Femur (tissue), 1 donor: ENCODE results near the gene CD300LD.
"Not testable (repeated sequence)": the region's sequence is repeated elsewhere in the genome, so short reads cannot be mapped to it uniquely, and the experiment has no call there.

Source experiments
- DNase-seq: peaks from one replicate; pipeline ENCODE4 v3.0.0-alpha.2; 2017

CD300LD gene

DNA sequence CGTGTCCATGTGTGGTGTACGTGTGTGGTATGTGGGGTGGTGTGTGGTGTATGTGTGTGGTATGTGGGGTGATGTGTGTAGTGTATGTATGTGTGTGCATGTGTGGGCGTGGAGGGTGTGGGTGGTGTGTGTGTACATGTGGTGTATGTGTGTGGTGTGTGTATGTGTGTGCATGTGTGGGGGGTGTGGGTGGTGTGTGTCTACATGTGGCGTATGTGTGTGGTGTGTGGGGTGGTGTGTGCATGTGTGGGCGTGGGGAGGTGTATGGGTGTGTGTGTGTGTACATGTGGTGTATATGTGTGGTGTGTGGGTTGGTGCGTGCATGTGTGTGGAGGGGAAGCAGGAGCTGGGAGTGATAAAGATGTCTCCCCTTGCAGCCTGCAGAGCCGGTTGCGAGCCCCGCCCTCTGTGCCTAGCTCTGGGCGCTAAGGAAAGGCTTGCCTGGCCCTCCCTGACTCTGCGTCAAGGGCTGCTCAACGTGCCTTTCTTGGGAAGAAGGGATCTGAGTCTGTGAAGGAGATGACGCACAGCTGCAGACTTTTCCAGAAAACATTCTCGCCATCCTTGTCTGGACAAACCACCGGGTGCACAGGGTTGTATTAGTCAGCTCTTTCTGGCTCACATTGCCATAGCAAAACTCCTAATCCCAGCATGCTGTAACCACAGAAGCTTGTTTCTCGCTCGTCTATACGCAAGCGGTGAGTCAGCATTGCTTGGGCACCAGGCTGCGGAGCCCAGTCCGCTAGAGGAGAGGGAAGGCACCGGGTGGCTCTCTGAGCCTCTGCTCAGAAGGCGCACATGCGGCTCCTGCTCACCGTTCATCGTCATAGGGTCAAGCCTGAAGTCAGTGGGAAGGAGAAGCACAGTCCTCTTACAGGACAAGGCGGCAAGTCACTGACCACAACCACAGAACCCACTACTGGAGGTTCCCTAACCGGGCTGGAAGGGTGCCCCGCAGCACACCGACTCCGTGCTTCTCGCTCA lies 22.8 kb downstream of the CD300LD start:
- peak; percentile 69 for DNase-seq

DNA sequence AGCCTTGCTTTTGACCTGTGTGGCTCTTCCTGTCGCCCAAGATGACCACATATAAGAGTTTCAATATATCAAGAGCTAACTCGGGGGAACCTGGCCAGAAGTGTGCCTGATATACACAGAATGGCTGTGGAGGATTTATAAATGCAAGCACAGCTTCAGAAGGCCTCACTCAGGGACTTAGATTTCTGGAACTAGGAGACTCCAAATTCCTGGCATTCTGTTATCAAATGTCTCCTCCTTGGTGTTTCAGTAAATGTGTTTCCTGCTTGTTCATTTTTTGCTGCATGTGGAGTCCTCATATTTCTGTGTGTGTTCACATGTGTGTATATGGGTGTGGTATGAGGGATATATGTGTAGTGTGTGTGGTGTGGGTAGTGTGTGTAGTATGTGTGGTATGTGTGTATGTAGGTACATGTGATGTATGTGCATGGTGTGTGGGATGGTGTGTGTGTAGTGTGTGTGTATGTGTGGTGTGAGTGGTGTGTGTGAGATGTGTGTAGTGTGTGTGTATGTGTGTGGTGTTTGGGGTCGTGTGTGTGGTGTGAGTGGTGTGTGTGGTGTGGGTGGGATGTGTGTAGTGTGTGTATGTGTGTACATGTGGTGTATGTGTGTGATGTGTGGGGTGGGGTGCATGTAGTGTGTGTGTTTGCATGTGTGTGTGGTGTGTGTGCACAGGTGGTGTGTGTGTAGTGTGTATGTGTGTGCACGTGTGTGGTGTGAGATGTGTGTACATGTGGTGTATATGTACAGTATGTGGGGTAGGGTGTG lies 23.8 kb downstream of the CD300LD start:
- DNase-seq: no peak

DNA sequence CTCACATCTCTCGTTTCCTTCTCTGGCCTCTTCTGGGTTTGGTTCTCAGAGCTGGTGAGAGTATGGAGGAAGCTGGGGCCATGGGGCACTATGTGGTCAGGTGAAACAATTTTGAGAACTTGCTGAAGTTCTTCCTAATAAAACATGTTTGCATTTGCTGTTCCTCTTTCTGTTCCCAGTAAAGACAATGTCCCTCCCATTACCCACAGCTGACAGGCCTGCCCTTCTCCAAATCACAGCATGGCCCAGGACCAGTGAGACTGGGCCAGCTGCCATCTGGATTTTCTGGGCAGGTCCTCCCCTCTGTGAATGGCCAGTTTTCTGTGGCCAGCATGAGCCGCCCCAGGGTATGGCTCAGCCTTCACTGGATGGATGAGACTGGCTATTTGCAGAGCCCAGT lies 24.7 kb downstream of the CD300LD start, which contains the start of gene CD300H:
Gene CD300H (minus strand): TSS at position 113 of the 400 bp plus-strand sequence.
- no peak for DNase-seq

DNA sequence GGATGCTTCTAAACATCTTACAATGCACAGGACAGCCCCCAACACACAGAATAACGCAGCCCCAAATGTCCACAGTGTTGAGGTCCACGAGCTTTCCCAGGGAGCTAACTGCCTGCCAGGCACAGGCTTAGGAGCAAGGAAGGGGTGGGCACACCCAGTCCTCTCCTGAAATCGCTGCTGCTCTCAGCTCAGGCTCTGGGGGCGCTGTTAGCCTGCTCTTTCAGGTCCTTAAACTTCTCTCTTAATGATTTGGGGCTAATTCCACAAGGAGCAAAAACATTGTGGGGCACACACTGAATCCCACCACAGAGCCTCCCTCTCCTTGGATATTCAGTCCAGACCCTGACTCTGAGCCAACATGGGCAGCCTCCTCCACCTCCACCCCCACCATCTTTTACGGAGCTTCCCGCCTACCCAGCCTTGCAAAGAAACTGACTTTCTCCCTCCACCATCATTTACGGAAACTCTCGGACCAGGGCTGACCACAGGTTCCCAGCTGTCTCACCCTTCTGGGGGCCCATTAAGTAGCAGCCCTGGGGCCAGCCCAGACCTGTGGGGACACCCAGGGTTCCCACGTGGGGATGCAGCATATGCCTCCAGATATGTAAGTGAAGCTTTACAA lies 25.8 kb downstream of the CD300LD start:
- no peak for DNase-seq

DNA sequence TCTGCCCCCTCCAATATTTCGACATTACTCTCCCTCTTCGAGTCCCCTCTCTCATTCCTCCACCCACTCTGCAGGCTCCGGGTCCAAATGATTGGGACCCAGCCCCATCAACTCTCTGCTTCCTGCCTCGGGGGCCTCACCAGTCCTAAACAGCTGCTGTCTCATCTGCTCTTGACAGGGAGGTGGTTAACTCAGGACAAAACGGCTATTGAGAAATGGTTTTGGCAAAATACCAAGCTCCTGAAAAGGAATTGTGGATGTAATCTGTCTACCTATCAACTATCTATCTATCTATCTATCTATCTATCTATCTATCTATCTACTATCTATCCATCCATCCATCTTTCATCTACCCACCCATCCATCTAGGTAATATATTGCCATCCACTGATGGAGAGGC lies 27.0 kb downstream of the CD300LD start:
- DNase-seq: no peak

- no peak for DNase-seq
Observed at GRCh38 chr17:74563358-74563757, 28.7 kb downstream of the CD300LD start.

DNA sequence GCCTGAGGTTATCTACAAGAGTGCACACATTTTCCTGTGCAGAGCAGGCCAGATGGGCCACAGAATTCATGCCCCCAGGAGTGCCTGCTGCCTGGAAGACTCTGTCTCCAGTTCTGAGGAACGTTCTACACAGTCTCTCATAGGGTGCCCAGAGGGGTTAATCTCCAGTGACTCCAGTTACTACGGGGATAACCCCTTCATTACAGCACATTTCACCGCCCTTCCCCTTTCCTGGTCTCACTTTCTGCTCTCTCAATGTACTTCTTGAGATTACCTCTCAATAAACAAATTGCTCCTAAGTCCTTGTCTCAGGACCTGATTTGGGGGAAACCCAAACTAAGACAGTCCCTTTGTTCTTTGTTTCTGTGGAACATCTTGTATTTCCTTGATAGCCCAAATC lies 30.5 kb downstream of the CD300LD start:
- DNase-seq: no peak

GRCh38 chr17:74558882-74559519 lies 33.1 kb downstream of the CD300LD start:
- DNase-seq: no peak

DNA sequence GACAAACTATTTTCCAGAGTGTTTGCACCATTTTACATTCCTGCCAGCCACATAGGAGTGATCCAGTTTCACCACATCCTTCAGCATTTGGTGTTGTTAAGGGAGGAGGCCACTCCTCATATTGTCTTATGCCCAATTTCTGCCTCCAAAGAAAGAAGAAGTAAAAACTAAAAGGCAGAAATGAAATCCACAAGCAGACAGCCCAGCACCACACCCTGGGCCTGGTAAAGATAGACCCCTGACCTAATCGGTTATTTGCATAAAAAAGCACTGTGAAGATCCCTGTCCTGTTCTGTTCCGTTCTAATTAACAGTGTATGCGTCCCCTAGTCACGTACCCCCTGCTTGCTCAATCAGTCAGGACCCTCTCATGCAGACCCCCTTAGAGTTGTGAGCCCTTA lies 33.7 kb downstream of the CD300LD start:
- DNase-seq: not testable (repeated sequence)

DNA sequence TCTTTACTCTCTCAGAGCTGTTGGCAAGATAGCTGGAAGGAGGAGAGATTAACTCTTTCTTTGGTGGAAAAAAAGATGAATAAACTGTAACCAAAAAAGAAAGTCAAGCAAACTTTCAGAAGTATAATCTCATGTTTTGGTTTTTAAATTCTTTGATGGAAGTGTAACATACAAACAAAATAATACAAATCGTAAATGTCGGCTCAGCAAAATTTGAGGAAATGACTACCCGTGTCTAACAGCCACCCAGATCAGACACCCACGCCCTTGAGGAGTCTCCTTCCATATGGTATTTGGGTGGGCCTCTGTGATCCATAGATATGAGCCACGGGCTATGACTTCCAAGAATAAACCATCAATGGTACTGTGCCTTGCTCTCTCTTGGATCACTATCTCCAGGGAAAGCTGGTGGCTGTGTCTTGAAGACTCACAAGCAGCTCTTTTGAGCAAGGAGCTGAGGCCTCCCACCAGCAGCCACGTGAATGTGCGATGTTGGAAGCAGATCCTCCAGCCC lies 36.6 kb downstream of the CD300LD start:
- no peak for DNase-seq

DNA sequence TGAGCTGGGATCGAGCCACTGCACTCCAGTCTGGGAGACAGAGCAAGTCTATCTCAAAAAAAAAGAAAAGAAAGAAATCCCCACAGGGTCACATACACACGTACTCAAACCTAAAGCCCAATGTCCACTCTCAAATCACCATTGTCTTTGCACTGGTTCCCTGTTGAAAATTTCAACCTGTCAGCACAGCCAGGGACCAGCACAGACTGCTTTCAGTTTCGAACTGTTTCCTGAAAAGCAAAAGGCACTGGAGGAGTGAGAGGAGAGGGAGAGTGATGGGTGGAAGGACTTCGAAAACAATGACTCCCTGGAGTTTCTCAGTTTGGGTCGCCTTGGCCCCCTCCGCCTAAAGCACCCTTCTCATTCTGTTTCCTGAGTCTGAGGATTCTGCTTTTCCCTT lies 37.2 kb downstream of the CD300LD start:
- DNase-seq: no peak

DNA sequence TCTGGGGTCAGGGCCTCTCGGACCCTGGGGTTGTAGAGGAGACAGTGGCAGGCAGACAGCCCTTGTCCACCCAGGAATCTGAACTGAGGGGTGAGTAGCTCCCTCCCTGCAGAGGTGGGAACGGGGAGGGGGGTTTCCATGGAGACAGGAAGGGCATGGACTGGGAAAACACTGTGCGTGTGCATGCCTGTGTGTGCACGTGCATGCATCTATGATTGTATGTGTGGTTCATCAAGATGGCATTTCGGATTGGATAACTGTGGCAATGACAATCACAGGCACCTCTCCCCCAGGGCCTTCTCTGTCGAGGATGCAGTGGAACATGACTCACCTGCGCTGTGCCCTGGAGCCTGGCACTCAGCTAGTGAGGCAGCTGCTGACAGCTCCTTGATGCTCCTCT lies 40.0 kb downstream of the CD300LD start:
- DNase-seq: no peak

DNA sequence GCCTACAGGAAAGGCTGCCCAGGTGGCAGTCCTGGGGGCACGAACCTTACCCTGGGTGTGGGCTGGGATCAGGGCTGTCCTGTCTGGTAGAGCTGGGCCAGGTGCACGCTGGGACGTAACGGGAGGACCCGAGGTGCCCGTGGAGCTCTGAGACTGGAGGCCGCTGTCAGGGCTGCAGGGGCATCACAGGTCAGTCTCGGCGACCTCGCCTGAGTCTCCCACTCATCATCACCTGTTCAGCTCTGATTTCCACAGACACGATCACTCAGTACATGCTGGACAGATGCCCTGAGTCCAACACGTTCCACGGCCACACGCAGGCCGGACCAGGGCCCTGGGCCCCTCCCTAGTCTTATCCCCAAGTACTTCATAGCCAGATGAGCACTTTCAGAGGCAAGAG lies 41.5 kb downstream of the CD300LD start:
- DNase-seq: no peak

- DNase-seq: no peak
Observed at GRCh38 chr17:74549343-74549742, 42.7 kb downstream of the CD300LD start.

DNA sequence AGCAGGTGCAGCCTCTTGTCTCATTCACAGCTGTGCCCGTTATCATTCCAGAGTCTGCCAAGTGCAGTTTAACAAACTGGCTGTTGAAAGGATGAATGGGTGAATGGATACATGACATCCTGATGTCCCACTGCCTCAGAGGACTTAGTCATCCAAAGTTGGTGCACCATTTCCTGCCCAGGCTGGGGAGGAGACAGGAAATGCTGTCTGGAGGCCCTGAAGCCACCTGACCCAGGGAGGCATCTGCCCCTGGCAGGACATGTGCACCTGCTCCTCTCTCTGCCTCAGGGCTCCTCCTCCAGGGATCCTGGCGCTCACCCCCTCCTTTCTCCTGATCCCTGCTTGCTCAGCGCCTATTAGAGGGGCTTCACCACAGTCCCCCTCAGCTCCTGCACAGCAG lies 44.3 kb downstream of the CD300LD start:
- no peak for DNase-seq

- no peak for DNase-seq
Observed at GRCh38 chr17:74547264-74547663, 44.8 kb downstream of the CD300LD start.

DNA sequence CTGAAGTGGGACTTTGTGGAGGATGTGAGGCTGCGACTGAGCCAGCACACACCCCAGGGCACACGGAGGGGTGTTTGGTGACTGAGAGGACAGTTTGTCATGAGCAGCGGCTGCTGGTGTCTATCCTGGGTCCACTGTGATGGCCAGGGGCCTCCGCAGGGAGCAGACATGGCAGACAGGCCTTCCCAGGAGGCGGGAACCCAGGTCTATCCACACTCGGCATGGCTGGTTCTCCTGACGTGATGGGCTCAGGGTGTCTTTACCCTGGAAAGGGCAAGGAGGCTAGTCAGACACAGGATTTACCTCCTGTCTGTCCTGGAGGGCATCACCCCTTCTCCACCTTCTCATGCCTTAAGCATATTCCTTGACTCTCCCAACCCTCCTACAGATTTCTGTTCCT lies 45.5 kb downstream of the CD300LD start:
- DNase-seq: no peak

- DNase-seq: peak; percentile 48
Observed at GRCh38 chr17:74545843-74546230, 46.2 kb downstream of the CD300LD start, which contains the start of gene CD300C. Gene CD300C, minus strand, starts transcription at chr17:74546115. Its CDS starts 333 bp downstream, at chr17:74545782.

- no peak for DNase-seq
Observed at GRCh38 chr17:74544991-74545842, 46.9 kb downstream of the CD300LD start.

DNA sequence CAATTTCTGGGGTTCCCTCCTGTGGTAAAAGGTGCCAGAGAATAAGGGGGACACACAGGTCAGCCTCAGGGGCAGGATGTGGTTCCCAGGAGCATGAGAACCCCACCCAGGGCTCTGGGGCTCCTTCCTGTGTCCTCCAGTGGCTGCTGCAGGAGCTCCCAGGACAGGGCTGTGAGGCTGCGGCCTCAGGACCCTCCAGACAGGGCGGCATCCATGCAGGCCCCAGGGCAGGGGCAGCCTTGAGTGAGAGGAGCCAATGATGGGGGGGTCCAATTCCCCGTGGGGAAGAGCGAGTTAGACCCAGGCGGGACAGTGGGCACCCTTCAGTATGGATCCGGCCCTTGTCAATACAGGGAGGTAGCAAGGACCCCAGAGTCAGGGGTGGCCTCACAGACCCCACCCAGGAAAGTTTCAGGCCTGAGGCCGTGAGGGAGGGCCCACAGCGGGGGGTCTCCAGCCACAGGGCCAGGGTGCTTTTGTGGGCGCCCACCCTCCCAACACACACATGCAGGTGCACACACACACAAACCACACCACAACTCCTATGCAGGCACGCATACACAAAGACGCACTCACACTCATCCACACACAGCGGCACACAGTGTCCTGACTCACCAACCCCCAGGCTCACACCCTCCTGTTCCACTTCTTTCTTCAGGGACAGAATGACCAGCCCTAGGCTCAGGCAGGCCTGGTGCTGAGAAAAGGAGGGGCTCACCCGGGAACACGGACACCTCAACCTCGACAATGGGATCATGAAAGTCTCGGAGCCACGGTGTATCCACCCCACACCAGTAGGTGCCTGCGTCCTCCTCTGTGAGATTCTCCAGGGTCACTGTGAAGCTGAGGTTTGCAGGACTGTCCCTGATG lies 48.0 kb downstream of the CD300LD start:
- no peak for DNase-seq

- DNase-seq: no peak
Observed at GRCh38 chr17:74543406-74543805, 48.7 kb downstream of the CD300LD start.
